HG03280 (cell line): ENCODE data around the gene CXCR1.
A peak's percentile ranks its signal among the peaks of the same experiment; 100 is the strongest.
"Not testable (repeated sequence)": the region's sequence is repeated elsewhere in the genome, so short reads cannot be mapped to it uniquely, and the experiment has no call there.

Experiments
- ATAC-seq: cut with Tn5 transposase; IDR thresholded peaks from one replicate; pipeline ENCODE4 v1.9.1; 2021; ENCODE audit warnings: mild to moderate bottlenecking, moderate library complexity; ENCODE audit not compliant: unreplicated experiment

The CXCR1 gene

DNA sequence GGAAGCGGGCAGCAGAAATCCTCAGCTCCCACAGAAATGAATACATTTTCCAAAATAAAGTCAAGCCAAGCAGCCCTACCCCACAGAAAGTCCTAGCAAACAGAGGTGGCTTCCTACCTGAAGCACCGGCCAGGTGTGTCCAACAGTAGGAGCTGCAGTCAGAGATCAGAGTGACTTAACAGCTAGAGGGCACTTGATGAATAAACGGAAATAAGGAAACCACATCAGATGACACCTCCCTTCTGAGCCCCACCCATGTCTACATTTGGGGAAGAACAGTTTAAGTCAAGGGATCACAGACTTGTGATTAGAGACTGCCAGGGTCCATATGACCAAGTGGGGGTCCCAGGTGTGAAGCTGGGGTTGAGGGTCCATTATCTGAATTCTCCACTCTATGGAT lies at the start of gene CXCR1:
Gene CXCR1, minus strand, starts transcription at position 172 of the 400 bp plus-strand sequence. CDS start 1,751 bp downstream, outside the sequence.
- no peak for ATAC-seq

DNA sequence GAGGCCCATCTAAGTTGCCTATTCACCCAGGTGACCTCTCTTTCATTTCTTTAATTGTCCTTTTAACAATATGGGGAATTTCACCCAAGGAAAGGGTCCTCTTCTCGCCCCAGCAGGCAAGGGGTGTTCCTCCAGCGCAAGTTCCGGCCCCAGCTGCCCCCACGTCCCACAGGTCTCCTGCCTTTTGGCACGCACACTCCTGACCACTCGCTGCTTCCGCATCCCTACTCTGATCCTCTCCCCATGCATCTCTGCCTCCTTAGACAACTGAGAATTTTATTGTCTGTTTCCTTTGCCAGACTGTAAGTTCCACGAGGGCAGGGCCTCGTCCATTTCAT lies 49.5 kb upstream of the CXCR1 start:
- ATAC-seq, result no peak

DNA sequence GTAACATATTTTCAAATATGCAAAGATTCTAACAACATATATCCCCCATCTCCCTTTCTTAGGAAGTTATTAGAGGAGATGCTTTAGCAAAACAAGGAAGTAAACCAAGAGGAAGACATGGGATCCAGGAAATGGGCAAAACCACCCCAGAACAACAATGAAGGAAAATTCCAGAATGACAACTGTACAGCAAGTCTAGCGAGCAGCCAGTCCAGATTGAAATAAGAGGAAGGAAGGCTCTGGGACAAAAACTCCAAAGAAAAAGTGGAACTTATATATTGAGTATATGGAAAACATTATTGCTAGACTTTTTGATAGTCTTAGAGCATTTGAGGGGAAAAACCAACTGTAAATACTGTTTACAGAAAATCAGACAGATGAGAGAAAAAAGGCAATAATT lies 47.4 kb upstream of the CXCR1 start:
- ATAC-seq, result no peak

DNA sequence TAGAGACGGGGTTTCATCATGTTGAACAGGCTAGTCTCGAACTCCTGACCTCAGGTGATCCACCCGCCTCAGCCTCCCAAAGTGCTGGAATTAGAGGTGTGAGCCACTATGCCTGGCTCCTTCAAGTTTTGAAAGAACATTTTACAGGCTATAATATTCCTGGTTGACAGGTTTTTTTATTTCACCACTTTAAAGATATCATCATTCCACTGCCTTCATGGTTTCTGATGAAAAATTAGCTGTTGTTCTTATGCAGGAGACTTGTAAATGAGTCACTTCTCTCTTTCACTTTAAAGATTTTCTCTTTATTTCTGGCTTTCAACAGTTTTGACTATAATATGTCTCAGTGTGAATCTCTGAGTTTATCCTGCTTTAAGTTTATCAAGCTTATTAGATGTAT lies 42.3 kb upstream of the CXCR1 start:
- ATAC-seq, result no peak

DNA sequence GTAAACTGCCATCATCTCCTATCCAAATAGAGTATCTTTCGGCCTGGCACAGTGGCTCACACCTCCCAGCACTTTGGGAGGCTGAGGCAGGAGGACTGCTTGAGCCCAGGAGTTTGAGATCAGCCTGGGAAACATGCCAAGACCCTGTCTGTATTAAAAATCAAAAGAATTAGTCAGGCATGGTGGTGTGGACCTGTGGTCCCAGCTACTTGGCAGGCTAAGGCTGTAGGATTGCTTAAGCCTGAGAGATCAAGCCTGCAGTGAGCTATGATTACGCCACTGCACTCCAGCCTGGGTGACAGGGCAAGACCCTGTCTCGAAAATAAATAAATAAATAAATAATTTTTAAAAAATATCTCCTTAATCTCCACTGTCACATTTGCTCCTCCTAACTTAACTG lies 35.5 kb upstream of the CXCR1 start:
- ATAC-seq, result no peak

DNA sequence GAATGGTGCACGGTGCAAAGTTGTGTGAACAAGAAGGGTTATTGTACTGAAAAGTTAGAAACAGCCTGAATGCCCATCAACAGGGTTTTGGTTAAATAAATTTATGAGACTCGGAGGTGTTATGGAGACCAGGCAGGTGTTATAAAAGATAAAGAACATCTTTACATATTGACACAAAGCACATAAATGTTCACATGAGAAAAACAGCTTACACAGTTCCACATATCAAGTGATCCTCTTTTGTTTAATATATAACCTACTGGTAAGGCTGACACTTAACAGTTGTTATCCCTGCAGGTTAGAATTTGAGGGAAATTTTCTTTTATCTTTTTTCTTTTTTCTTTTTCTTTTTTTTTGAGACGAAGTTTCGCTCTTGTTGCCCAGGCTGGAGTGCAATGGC lies 30.2 kb upstream of the CXCR1 start:
- no peak for ATAC-seq

DNA sequence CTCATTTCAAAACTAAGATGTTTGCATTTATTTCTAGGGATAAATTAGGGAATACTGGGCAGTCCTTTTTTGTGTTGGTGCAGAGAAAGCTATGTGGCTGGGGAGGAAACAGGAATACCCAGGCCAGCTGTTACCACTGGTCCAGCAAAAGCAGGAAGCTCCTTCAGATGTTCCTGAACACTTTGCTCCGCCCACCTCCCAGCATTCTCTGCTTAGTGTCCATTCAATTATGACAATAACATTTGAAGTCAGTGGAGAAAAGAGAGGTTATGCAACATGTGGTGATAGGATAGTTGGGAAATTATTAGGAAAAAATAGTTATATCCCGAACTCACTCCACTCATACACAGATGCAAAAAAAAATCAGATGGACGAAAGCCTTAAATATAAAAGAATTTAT lies 28.1 kb upstream of the CXCR1 start:
- ATAC-seq, result no peak

DNA sequence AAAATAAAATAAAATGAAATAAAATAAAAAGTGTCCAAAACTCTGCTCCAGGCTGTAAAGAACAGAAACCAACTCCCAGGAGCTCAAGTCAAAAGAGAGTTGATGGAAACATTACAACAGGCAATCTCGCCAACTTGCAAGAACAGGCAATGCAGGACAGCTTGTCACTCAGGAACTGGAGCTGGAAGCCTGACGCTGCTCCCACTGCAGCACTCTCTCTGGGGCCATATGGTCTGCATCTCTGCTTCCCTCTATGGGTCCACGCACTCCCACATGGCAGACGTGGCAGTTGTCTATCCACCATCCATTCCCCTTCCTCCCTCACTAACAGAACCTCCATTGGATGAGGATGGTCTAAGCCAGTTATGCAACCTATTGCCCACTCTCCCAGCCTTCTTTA lies 26.9 kb upstream of the CXCR1 start:
- ATAC-seq, result no peak

DNA sequence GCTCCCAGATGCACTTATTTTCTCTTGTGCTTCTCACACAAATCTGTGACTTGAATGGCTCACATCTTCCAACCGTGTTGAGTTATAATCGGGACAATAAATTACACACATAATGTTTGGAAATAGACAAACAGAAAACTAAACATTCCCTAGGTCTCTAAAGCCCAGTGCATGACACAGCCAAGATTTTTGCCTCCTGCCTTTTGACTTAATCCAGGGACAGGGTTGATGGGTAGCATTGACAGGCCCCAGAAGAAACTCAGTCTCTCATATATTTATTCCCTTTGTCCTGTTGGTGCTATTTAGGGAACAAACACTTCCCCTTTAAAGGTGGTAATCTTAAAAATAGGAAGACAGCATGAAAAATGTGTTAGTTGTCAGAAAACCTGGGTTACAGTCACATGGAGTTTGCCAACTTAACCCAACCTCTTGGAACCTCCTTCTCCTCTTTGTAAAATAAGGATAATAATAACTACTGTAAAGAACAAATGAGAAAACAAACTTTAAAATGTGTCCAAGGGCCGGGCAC lies 26.2 kb upstream of the CXCR1 start:
- ATAC-seq, result no peak

DNA sequence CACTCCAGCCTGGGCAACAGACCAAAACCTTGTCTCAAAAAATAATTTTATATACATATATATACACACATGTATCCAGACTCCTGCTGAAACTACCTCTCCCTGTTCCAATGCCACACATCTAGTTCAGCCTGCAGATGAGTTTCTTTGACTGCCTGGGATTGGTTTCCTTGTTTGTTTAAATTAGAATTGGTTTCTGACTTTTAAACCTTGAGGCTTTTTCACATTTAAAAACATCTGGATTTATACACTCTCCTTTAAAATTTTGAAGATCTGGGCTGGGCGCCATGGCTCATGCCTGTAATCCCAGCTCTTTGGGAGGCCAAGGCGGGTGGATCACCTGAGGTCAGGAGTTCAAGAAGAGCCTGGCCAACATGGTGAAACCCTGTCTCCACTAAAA lies 21.8 kb upstream of the CXCR1 start:
- no peak for ATAC-seq

DNA sequence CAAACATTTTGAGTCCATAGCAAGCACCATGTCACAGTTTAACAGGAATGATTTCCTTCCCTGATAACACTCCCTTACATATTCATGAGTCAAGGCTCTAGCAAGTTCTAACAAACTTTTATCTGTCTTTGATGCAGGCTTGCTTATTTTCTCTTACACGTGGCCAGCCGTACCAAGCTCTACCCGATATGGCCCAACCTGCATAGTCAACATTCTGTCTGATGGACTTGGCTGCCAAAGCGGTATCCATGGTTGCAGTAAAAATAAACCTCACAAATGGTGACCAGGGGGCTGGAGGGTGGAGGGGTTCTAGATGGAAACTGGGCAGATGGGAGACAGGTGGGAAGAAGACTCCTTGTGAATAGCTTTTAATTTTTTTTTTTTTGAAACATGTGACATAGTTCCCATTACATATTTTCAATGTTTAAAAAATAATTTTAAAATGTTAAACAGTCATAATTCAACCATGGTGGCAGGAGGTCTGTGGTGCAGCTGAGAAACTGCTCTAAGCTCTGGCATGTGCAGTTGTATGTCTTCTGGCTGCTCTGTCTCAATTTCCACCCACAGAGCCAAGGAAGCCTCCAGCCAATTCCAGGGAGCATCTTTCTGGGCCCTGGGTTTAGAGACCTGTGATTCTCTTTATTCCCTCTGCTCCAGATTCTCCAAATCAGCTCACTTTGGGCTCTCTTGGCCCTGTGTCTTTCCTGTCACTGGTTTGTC lies 20.7 kb upstream of the CXCR1 start:
- no peak for ATAC-seq

DNA sequence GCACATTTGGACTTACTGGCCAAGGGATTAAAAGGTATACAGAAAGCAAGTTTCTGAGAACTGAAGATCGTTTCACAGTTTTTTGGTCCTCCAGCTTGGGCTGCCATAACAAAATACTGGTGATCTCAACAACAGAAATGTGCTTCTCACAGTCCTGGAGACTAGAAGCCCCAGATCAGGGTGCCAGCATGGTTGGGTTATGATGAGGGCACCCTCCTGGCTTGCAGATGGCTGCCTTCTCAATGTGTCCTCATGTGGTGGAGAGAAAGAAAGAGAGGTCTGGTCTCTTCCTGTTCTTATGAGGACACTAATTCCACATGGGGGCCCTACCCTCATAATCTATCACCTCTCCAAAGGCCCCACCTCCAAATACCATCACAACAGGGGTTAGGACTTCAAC lies 20.1 kb upstream of the CXCR1 start:
- ATAC-seq, result no peak

DNA sequence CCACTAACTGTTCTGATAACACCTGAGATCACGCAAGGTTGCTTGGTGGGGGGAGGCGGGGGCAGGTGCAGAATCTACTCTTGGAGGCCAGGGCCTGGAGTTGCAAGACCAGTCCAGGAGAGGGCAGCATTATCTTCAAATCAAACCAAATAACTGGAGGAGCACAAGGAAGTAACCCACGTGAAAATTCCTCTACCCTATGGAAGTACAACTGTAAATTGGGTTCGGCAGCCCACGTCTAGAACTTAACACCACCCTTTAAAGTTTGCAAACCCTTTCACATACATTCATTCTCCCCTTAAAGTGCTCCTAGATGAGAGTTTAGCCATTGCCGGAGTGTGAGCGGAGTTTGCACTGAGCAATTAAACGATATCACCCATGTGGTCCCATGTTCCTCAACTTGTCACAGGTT lies 19.6 kb upstream of the CXCR1 start:
- peak; percentile 76 for ATAC-seq

DNA sequence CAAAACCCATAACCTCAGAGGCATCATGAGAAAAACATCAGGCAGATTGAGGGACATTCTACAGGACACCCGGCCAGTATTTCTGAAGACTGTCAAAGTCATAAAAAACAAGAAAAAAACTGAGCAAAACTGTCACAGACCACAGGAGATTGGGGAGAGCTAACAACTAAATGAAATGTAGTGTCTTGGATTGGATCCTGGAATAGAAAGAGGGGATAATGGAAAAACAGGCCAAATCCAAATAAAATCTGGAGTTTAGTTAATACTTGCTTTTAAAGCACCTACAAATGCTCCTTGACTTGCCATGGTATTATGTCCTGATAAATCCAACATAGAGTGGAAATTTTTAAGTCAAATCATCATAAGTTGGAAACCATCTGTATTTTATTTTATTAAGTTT lies 17.6 kb upstream of the CXCR1 start:
- no peak for ATAC-seq

DNA sequence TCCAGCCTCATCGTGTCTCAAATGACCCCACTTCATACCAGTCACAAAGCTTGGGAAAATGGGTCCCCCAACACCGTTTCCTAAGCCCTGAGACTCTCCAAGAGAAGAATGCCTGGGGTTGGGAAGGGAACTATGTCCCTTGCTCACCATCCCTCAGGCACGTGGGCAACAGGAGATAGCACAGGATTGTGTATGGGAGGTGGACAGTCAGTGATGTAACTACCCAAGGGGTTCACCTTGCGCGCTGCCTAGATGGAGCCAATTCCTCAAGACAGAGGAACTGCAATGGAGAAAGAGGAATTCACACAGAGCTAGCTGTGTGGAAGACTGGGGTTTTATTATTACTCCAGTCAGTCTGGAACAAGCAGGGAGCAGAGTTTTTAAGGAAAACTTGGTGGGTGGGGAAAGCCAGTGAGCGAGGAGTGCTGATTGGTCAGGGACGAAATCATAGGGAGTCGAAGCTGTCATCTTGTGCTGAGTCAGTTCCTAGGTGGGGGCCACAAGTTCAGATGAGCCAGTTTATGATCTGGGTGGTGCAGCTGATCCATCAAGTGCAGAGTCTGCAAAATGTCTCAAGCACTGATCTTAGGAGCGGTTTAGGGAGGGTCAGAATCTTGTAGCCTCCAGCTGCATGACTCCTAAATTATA lies 13.8 kb upstream of the CXCR1 start:
- ATAC-seq, result no peak

DNA sequence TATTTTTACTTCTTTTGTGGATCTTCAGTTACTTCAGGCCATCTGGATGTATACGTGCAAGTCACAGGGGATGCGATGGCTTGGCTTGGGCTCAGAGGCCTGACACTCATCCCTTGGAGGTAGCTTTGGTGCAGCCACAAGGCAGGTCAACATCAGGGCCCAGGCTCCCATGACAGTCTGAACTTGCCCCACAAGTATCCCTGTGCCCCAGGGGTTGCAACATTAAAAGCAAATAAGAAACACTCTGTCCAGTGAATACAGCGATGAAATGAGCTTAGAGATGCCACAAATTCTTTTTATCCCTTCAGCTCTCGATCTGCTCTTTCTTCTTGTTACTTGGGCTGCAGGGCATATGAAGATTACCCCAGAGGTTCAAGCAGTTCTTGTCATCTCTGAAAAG lies 13.0 kb upstream of the CXCR1 start:
- no peak for ATAC-seq

DNA sequence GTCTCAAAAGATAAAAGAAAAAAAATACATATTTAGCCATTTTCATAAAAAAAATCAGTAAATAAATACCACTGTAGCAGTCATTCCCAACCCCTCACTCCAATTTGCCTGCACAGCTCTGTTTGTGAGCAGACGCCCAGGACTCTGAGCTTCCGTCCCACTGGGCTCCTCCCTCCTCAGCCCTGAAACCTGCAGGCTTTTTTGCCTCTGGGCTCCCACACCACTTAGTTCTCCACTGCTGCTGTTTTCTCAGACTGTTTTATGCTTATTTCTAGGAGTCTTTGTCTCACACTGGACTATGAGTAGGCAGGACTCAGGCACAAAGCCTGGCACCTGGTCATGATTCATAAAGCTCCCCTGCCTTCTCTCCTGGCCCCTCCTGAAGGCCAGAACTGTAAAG lies 6.1 kb upstream of the CXCR1 start:
- ATAC-seq, result no peak

DNA sequence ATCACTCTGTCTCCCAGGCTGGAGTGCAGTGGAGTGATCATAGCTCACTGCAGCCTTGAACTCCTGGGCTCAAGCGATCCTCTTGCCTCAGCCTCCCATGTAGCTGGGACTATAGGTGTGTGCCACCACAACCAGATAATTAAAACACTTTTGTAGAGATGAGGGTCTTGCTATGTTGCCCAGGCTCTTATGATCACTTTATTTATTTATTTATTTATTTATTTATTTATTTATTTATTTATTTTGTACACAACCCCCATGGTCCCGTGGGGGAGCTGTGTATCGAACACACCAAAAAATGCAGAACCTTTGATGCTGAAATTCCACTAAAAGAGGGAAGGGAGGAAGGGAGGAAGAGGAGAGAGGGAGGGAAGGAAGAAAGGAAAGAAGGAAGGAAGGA lies 5.0 kb upstream of the CXCR1 start:
- ATAC-seq, result not testable (repeated sequence)

DNA sequence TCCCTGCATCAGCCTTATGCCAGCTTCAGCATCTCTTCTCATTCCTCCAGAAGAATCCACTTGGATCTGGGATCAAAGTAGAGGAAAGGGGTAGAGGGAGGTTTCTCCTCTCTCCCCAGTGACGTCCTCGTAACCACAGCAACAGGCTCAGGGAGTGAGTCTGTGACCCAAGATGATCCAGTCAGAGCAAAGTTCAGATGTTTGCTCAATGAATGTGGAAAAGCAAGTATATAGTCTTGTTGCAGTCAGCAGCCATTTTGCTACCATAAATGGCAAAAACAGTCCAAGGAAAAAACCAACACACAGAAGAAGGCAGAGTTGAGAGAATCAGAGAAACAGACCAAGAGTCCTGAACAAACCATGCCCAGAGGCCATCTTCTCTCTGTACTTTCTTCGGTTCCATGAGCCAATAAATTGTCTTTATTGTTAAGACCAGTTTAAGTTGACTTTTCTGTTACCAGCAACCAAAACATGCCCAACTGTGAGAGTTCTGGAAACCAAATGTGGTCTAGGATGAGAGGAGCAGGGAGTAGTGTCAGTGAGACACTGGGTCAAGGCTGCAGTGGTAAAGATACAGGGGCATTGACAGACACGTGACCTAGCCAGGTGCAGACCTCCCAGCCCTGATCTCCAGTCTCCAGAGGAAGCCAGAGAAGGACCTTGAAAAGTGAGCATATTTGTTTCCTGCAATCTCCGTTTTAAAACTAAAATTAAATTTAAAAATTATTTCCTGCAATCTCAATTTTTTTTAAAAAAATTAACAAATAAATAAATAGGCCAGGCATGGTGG lies 3.2 kb upstream of the CXCR1 start:
- ATAC-seq, result no peak

DNA sequence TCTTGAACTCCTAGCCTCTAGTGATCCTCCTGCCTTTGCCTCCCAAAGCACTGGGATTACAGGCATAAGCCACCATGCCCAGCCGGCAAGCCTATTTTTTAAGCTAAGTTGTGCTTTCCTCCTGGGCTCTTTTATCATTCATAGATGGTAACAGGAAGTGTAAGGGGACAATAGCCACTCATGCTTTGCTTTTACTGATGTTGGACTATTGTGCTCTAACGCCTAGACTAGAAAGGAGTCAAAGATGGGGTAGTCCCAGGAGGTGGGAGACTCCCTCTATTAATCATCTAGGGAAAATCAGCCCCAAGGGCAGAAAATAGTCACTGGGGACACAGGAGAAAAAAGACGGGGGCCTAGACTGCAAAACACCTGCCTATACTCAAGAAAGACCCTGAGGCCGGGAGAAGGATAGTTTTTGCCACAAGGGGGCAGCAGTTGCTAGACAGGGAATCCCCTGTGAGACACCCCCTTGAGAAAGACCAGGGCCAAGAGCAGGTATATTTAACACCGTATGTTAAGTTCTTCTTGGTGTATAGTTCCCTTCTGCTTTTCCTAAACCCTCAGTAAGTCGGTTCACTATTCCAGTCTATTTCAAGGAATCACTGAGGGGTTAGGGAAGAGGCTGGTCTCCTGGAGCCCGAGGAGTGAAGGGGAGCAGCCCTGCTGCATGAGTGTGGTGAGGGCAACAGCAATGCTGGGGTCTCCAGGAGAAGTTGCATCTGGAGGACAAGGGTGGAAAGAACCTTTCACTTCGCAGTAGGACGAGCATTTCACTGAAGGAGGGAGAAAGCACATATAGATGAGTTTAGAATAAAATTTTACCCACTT lies 2.1 kb upstream of the CXCR1 start:
- no peak for ATAC-seq

DNA sequence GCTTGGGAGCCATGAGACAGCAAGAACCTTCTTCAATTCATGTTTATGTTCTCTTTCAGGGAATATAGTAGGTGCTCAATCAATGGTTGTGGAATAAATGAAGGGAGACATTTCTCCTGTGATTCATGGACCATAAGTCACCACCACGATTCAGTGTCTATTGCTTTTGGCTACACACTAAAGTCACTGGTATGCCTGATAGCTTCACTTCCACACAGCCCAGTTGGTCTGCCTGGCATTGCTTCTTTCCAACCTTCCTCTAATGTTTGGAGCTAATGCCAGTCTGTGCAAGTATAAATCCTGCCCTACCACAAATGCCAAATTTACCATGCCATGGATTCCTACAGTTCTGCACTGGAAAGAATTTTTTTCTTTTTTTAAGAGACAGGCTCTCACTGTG lies 1.3 kb upstream of the CXCR1 start:
- ATAC-seq, result no peak
